Lung (tissue), 12 donors: ENCODE measurements around the gene ATXN1L. TPM values are rescaled to one million over a fixed set of nuclear protein-coding genes. Genes with fewer than 3 reads are reported as not detected.
A peak's percentile ranks its signal among the peaks of the same experiment; 100 is the strongest.
"Not testable (repeated sequence)": the region's sequence is repeated elsewhere in the genome, so short reads cannot be mapped to it uniquely, and the experiment has no call there.

Experiments
- ATAC-seq: fragments of 200-7000 bp; cut with Tn5 transposase; one replicate; pipeline ENCODE4 v1.9.1; 2020; ENCODE audit warnings: moderate number of reproducible peaks; ENCODE audit not compliant: insufficient read depth, low FRiP score
- DNase-seq, 3 donors: peaks; one replicate each; pipeline ENCODE4 v3.0.0-alpha.2; 2013 to 2017
- H3K27ac ChIP-seq, 2 donors: one replicate each; pipeline ENCODE4 v1.5.1; 2013; ENCODE audit warnings: mild to moderate bottlenecking in 2 of 2, moderate library complexity in 2 of 2, control low read depth in 1 of 2, inconsistent platforms in 1 of 2, low read depth in 1 of 2, low read length in 1 of 2
- H3K27me3 ChIP-seq, 3 donors: one replicate each; pipeline ENCODE4 v1.5.1; 2013; ENCODE audit warnings: low read length in 2 of 3; ENCODE audit not compliant: control insufficient read depth in 3 of 3, insufficient read depth in 3 of 3
- H3K36me3 ChIP-seq, 4 donors: one replicate each; pipeline ENCODE4 v1.5.1; 2013; ENCODE audit warnings: low read length in 4 of 4, mild to moderate bottlenecking in 1 of 4, moderate library complexity in 1 of 4; ENCODE audit not compliant: control insufficient read depth in 4 of 4, insufficient read depth in 4 of 4
- H3K4me1 ChIP-seq, 5 donors: one replicate each; pipeline ENCODE4 v1.5.1; 2013; ENCODE audit warnings: low read length in 5 of 5, mild to moderate bottlenecking in 2 of 5, moderate library complexity in 1 of 5; ENCODE audit not compliant: control insufficient read depth in 5 of 5, insufficient read depth in 5 of 5
- H3K4me3 ChIP-seq: one replicate; pipeline ENCODE4 v1.5.1; 2013; ENCODE audit warnings: mild to moderate bottlenecking, control low read depth, moderate library complexity
- H3K9ac ChIP-seq, 2 donors: one replicate each; pipeline ENCODE4 v1.5.1; 2013; ENCODE audit warnings: low read length in 2 of 2, control low read depth in 1 of 2; ENCODE audit not compliant: insufficient read depth in 1 of 2
- H3K9me3 ChIP-seq, 4 donors: one replicate each; pipeline ENCODE4 v1.5.1; 2013; ENCODE audit warnings: low read length in 3 of 4, mild to moderate bottlenecking in 1 of 4, moderate library complexity in 1 of 4; ENCODE audit not compliant: control insufficient read depth in 4 of 4, insufficient read depth in 3 of 4
- CTCF ChIP-seq: IDR thresholded peaks from 2 replicates; pipeline ENCODE4 v1.5.1; 2012; ENCODE audit warnings: mild to moderate bottlenecking; ENCODE audit errors: control extremely low read depth, extremely low read depth
- WGBS, 2 donors: extraction: QIAGEN DNeasy Blood & Tissue Kit; methylation state at CpG; one replicate each; pipeline ENCODE4 v1.1.7; 2013; 5-methylcytosine and 5-hydroxymethylcytosine counted together
- polyA plus RNA-seq, 2 donors: library from polyadenylated mRNA; stranded (reverse); fragments of 200-250 nt; gene quantifications; one replicate each; pipeline ENCODE4 v1.2.1, GENCODE V29; 2013
- total RNA-seq, 2 donors: library from RNA; depleted of rRNA in 1 of 2; stranded (reverse); fragments of >200 nt in 1 of 2; gene quantifications; one replicate each; pipeline ENCODE4 v1.2.1, GENCODE V29; 2014 to 2021
- donor health status: control.
- donor health status: control.
- donor health status: Bipolar disorder and iron deficiency.
- donor health status: healthy.
- donor health status: DM: yes; HTN: yes; CAD: no.

Gene ATXN1L
- total and polyA plus RNA-seq, 4 donors, result 7.3 to 25.7 (median 18.5) TPM

DNA sequence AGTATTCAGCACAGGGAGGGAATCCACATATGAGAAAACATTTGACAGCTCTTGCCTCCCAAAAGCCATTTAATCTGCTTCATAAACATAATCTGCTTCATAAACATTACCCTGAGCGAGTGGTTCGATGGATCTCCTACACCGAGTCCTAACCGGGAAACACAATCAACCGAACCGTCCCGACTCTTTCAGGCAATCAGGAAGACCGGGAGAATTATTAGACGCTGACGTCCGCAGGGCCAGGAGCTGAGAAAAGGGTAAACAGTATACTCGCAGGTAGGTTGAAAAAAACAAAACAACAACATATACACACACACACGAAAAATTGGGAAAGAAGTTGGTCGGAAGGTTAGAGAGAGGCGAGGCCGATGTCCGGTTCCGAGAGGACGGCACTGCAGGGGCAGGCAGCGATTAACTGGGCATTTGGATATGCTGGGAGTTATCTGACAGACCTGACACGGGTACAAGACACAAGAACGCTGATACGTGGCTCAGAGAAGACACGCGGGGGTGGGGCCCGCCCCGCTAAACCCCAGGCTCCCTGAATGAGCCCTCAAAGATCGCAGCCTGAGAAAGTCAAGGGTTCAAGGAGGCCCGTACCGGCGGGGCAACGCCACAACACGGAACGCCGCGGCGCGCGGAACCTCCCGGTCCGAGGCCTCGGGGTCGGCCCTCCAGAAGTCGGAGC lies 37.7 kb upstream of the ATXN1L start:
- Histone ChIP-seq H3K9me3 (no peaks in the 10 kb centered on the region), H3K27me3 (no peaks in the 10 kb centered on the region), H3K27ac (peak overlapping the region; percentile 83 to 100), H3K36me3 (peaks cover 3 to 7% (median 4%) of the 10 kb centered on the region in 4 donors), H3K4me1 (peaks cover 0 to 16% (median 6%) of the 10 kb centered on the region in 5 donors), H3K4me3 (peak overlapping the region; percentile 83), H3K9ac (peak overlapping the region; percentile 83 to 100)
- WGBS, 2 donors, result 0% methylated on average over 43 to 44 of the region's 44 CpGs
- peak; percentile 7 for ATAC-seq
- TF ChIP-seq CTCF, result no peak
- peak; percentile 14 to 42 (median 21) for DNase-seq

GRCh38 chr16:71808593-71809459 lies 37.0 kb upstream of the ATXN1L start, which contains the start of gene AP1G1:
Gene AP1G1 (minus strand): TSS chr16:71808834. CDS start chr16:71789479, 19,355 bp downstream.
- ATAC-seq, result peak; percentile 92
- peak within 1 kb of the TSS; percentile 83 for H3K4me3 ChIP-seq
- H3K9me3 ChIP-seq, result no peaks in the 10 kb centered on the region
- peaks cover 0 to 7% (median 2%) of the 10 kb centered on the region in 4 donors for H3K36me3 ChIP-seq
- peak; percentile 98 to 99 (median 99) for DNase-seq
- peaks cover 0 to 16% (median 6%) of the 10 kb centered on the region in 5 donors for H3K4me1 ChIP-seq
- WGBS, 2 donors, result 0 to 1% methylated on average over 53 to 54 of the region's 54 CpGs
- H3K9ac ChIP-seq, result peak within 1 kb of the TSS; percentile 94 to 100
- TF ChIP-seq CTCF, result no peak
- no peaks in the 10 kb centered on the region for H3K27me3 ChIP-seq
- H3K27ac ChIP-seq, result peak within 1 kb of the TSS; percentile 93 to 100

- not testable (repeated sequence) for H3K9me3 ChIP-seq, H3K9ac ChIP-seq, H3K36me3 ChIP-seq, H3K4me3 ChIP-seq, ATAC-seq, DNase-seq, H3K27me3 ChIP-seq
- H3K27ac ChIP-seq, result peak overlapping the region in 1 of 2 donors; percentile 94
- peaks cover 0 to 16% (median 6%) of the 10 kb centered on the region in 5 donors for H3K4me1 ChIP-seq
- WGBS, 2 donors, result 66 to 74% methylated on average over 11 of the region's 11 CpGs
These were observed 35.6 kb upstream of the ATXN1L start for GRCh38 chr16:71810155-71810530.

- no peaks in the 10 kb centered on the region for H3K27me3 ChIP-seq
- 46 to 77% methylated on average over 5 of the region's 5 CpGs for WGBS, 2 donors
- no peak overlapping the region for H3K9ac ChIP-seq
- ATAC-seq (no peak), DNase-seq (peak in 2 of 3 donors; percentile 13 to 26)
- H3K27ac ChIP-seq, result no peak overlapping the region
- H3K9me3 ChIP-seq, result no peaks in the 10 kb centered on the region
- TF ChIP-seq CTCF, result no peak
- peaks cover 0 to 15% (median 5%) of the 10 kb centered on the region in 5 donors for H3K4me1 ChIP-seq
- no peak overlapping the region for H3K4me3 ChIP-seq
- H3K36me3 ChIP-seq, result peaks cover 0 to 7% (median 0%) of the 10 kb centered on the region in 4 donors
These were observed 34.4 kb upstream of the ATXN1L start for GRCh38 chr16:71811261-71811803.

DNA sequence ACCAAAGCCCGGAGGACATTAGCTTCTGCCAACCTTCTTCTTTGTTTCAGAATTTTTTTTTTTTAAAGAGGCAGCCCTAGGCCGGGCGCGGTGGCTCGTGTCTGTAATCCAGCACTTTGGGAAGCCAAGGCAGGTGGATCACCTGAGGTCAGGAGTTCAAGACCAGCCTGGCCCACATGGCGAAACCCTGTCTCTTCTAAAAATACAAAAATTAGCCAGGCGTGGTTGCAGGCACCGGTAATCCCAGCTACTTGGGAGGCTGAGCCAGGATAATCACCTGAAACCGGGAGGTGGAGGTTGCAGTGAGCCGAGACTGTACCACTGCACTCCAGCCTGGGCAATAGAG lies 28.6 kb upstream of the ATXN1L start:
- H3K4me1 ChIP-seq, H3K27me3 ChIP-seq, ATAC-seq, H3K9ac ChIP-seq, H3K4me3 ChIP-seq, DNase-seq, H3K36me3 ChIP-seq, H3K9me3 ChIP-seq: not testable (repeated sequence)
- 89 to 91% methylated on average over 10 of the region's 10 CpGs for WGBS, 2 donors
- peak overlapping the region in 1 of 2 donors; percentile 40 for H3K27ac ChIP-seq
